ENCODE data around the gene CWC27.

The CWC27 gene

GRCh38 chr5:64765804-64766504, 2.8 kb upstream of the CWC27 start:
- CTCF ChIA-PET, result interaction anchor here (1.7 to 4.1 kb wide), 3 partner anchors 18 to 131 kb away, joined by 4 to 23 read pairs (median 13); no protein-coding TSS in a partner anchor
- POLR2A ChIA-PET, result no interaction called here
- no peak for DNase-seq (ENCODE audit: extremely low spot score)
- no peak for TF ChIP-seq CTCF (IDR thresholded peaks at IDR 0.05; ENCODE audit: control extremely low read depth, extremely low read depth, low read depth, missing control alignments)

DNA sequence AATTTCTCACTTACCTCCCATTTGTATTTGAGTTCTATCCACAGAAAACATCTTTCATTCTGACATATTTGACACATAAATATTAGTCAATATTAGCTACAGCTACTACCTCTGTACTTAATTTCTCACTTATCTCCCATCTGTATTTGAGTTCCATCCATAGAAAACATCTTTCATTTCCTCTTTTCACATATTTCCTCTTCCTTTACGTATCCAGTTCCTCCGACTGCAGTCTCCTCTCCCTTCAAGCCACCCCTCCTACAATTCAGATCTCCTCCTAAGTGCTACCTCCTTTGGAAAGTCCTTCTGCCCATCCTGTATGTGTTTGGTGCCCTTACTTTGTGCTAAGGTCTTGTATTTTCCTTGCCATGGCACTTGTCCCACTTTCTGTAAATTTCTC, 1.8 kb upstream of the CWC27 start:
- TF ChIP-seq CTCF (IDR thresholded peaks at IDR 0.05; ENCODE audit: control extremely low read depth, extremely low read depth, low read depth, missing control alignments), result no peak
- DNase-seq (ENCODE audit: extremely low spot score), result no peak
- POLR2A ChIA-PET, result no interaction called here
- CTCF ChIA-PET, result interaction anchor here (1.5 to 4.1 kb wide), 6 partner anchors 9 to 132 kb away, joined by 4 to 23 read pairs (median 10); no protein-coding TSS in a partner anchor

DNA sequence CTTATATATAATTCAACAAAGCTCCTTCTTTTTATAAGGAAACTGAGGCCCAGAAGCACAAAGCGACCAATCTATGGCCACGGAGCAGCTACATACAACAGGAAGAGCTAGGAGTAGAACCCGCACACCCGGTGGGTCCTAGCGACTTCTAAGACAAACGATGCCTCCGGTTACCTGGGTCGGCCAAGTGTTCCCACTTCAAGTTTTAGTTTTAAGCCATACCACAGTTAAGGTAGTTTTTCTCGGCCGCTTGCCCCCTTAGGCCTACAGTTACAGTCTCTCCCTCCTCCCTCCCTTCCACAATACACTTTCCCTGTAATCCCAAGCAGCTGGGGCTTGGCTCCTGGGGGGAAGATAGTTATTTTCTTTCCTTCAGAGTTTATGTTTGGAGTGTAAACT, 772 bp upstream of the CWC27 start:
- no peak for DNase-seq (ENCODE audit: extremely low spot score)
- no peak for TF ChIP-seq CTCF (IDR thresholded peaks at IDR 0.05; ENCODE audit: control extremely low read depth, extremely low read depth, low read depth, missing control alignments)
- ChIA-PET POLR2A (interaction anchor here (0.7 kb wide), 1 partner anchor 715 kb away, joined by 3 read pairs; no protein-coding TSS in a partner anchor), CTCF (interaction anchor here (1.0 to 4.1 kb wide), 7 partner anchors 10 to 133 kb away, joined by 3 to 23 read pairs (median 6); no protein-coding TSS in a partner anchor)

DNA sequence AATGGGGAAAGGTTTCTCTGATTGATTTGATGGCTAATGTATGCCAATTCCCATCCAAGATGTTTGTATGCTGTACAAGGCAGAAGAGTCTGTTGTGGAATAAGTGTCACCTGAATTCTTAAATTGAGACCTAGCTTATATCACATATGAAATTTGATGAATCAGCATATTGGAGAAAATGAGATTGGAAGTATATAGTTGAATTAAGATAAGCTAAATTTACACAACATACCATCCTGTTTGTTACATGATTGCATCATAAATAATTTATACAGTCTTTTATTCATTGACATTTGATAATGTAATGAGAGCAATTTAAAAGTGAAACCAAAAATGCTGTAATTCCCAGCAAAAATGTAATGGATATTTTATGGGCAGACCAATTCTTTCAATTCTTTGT, 1.1 kb downstream of the CWC27 start:
- ChIA-PET CTCF (interaction anchor here (0.7 to 4.1 kb wide), 2 partner anchors 12 to 14 kb away, joined by 3 to 23 read pairs; no protein-coding TSS in a partner anchor), POLR2A (no interaction called here)
- TF ChIP-seq CTCF (IDR thresholded peaks at IDR 0.05; ENCODE audit: control extremely low read depth, extremely low read depth, low read depth, missing control alignments), result no peak
- DNase-seq (ENCODE audit: extremely low spot score), result no peak

DNA sequence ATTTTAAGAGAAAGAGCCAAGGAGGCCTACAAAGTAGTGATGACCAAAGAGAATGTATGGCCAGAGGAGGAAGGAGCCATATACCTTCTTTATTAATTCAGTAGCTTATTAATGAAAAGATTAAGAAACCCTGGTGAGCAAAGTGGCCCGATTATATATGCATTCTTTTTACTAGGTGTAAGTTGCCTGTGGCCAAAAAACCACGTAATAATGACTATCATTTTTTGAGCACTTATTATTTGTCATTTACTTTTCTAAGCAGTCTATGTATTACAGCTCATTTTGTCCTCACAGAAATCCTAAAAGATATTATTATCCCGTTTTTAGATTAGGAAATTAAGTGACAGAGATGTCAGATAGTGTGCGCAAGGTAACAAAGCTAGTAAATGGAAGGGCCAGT, 3.0 kb downstream of the CWC27 start:
- no peak for DNase-seq (ENCODE audit: extremely low spot score)
- TF ChIP-seq CTCF (IDR thresholded peaks at IDR 0.05; ENCODE audit: control extremely low read depth, extremely low read depth, low read depth, missing control alignments), result no peak
- ChIA-PET CTCF (interaction anchor here (1.2 to 2.9 kb wide), 7 partner anchors 9 to 712 kb away, joined by 3 to 16 read pairs (median 3); no protein-coding TSS in a partner anchor), POLR2A (no interaction called here)

- ChIA-PET POLR2A (no interaction called here), CTCF (interaction anchor here (0.7 to 2.9 kb wide), 6 partner anchors 8 to 138 kb away, joined by 3 to 16 read pairs (median 4); no protein-coding TSS in a partner anchor)
- no peak for TF ChIP-seq CTCF (IDR thresholded peaks at IDR 0.05; ENCODE audit: control extremely low read depth, extremely low read depth, low read depth, missing control alignments)
- no peak for DNase-seq (ENCODE audit: extremely low spot score)
These were observed 4.8 kb downstream of the CWC27 start for GRCh38 chr5:64773533-64773932.

Data from GM10248 (cell line).